ENCODE results near the gene STX10.

The STX10 gene

GRCh38 chr19:13097033-13097462 is 53.1 kb downstream of the STX10 start:
- H3K4me1 Mint-ChIP-seq: peaks cover 51% of the 10 kb centered on the region
- no peak overlapping the region for H3K27ac Mint-ChIP-seq
- H3K9me3 Mint-ChIP-seq: no peaks in the 10 kb centered on the region
- DNase-seq (ENCODE audit: low spot score in 2 of 2): no peak
- no peak for ATAC-seq
- H3K36me3 Mint-ChIP-seq: peaks cover 14% of the 10 kb centered on the region
- H3K4me3 Mint-ChIP-seq: peak overlapping the region; percentile 66

- ATAC-seq (no peak), DNase-seq (ENCODE audit: low spot score in 2 of 2) (no peak)
- H3K27ac Mint-ChIP-seq: peak overlapping the region; percentile 9
- no peaks in the 10 kb centered on the region for H3K9me3 Mint-ChIP-seq
- peaks cover 14% of the 10 kb centered on the region for H3K36me3 Mint-ChIP-seq
- H3K4me1 Mint-ChIP-seq: peaks cover 43% of the 10 kb centered on the region
- peak overlapping the region; percentile 66 for H3K4me3 Mint-ChIP-seq
Observed at GRCh38 chr19:13095934-13096927, 53.9 kb downstream of the STX10 start.

DNA sequence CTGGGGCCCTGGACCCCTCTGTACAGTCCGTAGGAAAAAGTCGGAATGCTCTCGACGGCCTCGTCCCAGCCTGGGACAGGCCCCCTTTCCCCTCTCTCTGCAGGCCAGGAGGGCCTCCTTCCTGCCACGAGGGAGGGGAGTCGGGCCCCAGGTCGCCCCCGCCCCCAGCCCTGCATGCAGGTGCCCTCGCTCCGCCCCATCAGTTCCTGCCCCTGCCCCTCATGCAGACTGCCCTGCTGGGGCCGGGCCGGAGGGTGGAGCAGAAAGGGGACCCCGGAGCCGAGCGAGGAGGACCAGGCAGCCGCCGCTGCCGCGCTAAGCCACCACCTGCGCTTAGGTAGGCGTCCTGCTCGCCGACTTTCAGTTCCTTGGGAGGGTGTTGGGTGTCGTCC is 54.8 kb downstream of the STX10 start:
- no peak for DNase-seq (ENCODE audit: low spot score in 2 of 2)
- Mint-ChIP-seq H3K9me3 (no peaks in the 10 kb centered on the region), H3K27ac (no peak overlapping the region), H3K36me3 (peaks cover 12% of the 10 kb centered on the region), H3K4me1 (peaks cover 39% of the 10 kb centered on the region), H3K4me3 (peak overlapping the region; percentile 45)
- ATAC-seq: no peak

- Mint-ChIP-seq H3K4me1 (peaks cover 34% of the 10 kb centered on the region), H3K9me3 (no peaks in the 10 kb centered on the region), H3K36me3 (peaks cover 7% of the 10 kb centered on the region), H3K27ac (no peak overlapping the region), H3K4me3 (peak overlapping the region; percentile 5)
- ATAC-seq (no peak), DNase-seq (ENCODE audit: low spot score in 2 of 2) (no peak)
Observed at GRCh38 chr19:13094771-13095392, 55.3 kb downstream of the STX10 start.

GRCh38 chr19:13094106-13094504 is 56.1 kb downstream of the STX10 start:
- H3K27ac Mint-ChIP-seq: no peak overlapping the region

More at GRCh38 chr19:13094106-13094504, 56.1 kb downstream of the STX10 start:
- Mint-ChIP-seq H3K4me3 (no peak overlapping the region), H3K4me1 (peaks cover 30% of the 10 kb centered on the region), H3K36me3 (peaks cover 4% of the 10 kb centered on the region), H3K9me3 (no peaks in the 10 kb centered on the region)
- DNase-seq (ENCODE audit: low spot score in 2 of 2) (no peak), ATAC-seq (no peak)
